Measurements from ENCODE around the gene PCBD2. TPM values are rescaled to one million over a fixed set of nuclear protein-coding genes. Genes with fewer than 3 reads are reported as not detected.
"Not testable (repeated sequence)": the region's sequence is repeated elsewhere in the genome, so short reads cannot be mapped to it uniquely, and the experiment has no call there.

The PCBD2 gene
- total RNA-seq, 3 donors from 2014 or later (not counting 1 experiment from before 2014, with no cell fraction given): 7.6 to 11.5 (median 7.7) TPM

- TF ChIP-seq CTCF (IDR thresholded peaks at IDR 0.05): no peak
- H3K27ac Mint-ChIP-seq: peak overlapping the region; percentile 91 to 98
- H3K4me1 Mint-ChIP-seq: peaks cover 29 to 53% of the 10 kb centered on the region in 2 donors
- no peaks in the 10 kb centered on the region for H3K9me3 ChIP-seq (ENCODE audit: control insufficient read depth, insufficient read depth, low read length)
- H3K4me3 ChIP-seq (ENCODE audit: low read length): no peak overlapping the region
- no peak overlapping the region for H3K4me3 Mint-ChIP-seq
- ATAC-seq: no peak
- peak in 1 of 2 donors; percentile 19 for DNase-seq
- no peaks in the 10 kb centered on the region for H3K36me3 Mint-ChIP-seq
- H3K27me3 Mint-ChIP-seq (ENCODE audit: low read depth in 2 of 2): no peaks in the 10 kb centered on the region
- peaks cover 33% of the 10 kb centered on the region for H3K4me1 ChIP-seq (ENCODE audit: control insufficient read depth, insufficient read depth, low read length)
- H3K36me3 ChIP-seq (ENCODE audit: control insufficient read depth, insufficient read depth, low read length): peaks cover 2% of the 10 kb centered on the region
- no peaks in the 10 kb centered on the region for H3K27me3 ChIP-seq (ENCODE audit: control insufficient read depth, insufficient read depth, low read length)
- H3K27ac ChIP-seq (ENCODE audit: low read length): peak overlapping the region; percentile 11
- no peaks in the 10 kb centered on the region for H3K9me3 Mint-ChIP-seq
- intact Hi-C loops (cut with micrococcal nuclease): no loop called here
Observed at GRCh38 chr5:134877159-134877558, 27.8 kb upstream of the PCBD2 start.

- no peaks in the 10 kb centered on the region for H3K9me3 ChIP-seq (ENCODE audit: control insufficient read depth, insufficient read depth, low read length)
- H3K27me3 ChIP-seq (ENCODE audit: control insufficient read depth, insufficient read depth, low read length): no peaks in the 10 kb centered on the region
- Mint-ChIP-seq H3K9me3 (no peaks in the 10 kb centered on the region), H3K4me3 (no peak overlapping the region), H3K4me1 (peaks cover 29 to 51% of the 10 kb centered on the region in 2 donors), H3K36me3 (no peaks in the 10 kb centered on the region), H3K27me3 (ENCODE audit: low read depth in 2 of 2) (no peaks in the 10 kb centered on the region), H3K27ac (peak overlapping the region in 1 of 2 donors; percentile 10)
- peaks cover 32% of the 10 kb centered on the region for H3K4me1 ChIP-seq (ENCODE audit: control insufficient read depth, insufficient read depth, low read length)
- peaks cover 2% of the 10 kb centered on the region for H3K36me3 ChIP-seq (ENCODE audit: control insufficient read depth, insufficient read depth, low read length)
- H3K4me3 ChIP-seq (ENCODE audit: low read length): no peak overlapping the region
- no peak for DNase-seq
- no peak for ATAC-seq
- no peak for TF ChIP-seq CTCF (IDR thresholded peaks at IDR 0.05)
- WGBS (ENCODE audit: insufficient coverage): 94% methylated on average over 3 of the region's 3 CpGs
- H3K27ac ChIP-seq (ENCODE audit: low read length): no peak overlapping the region
- intact Hi-C loops (cut with micrococcal nuclease): no loop called here
Observed at GRCh38 chr5:134878403-134878802, 26.5 kb upstream of the PCBD2 start.

GRCh38 chr5:134879456-134879855, 25.5 kb upstream of the PCBD2 start:
- DNase-seq (no peak), ATAC-seq (no peak)
- no peak for TF ChIP-seq CTCF (IDR thresholded peaks at IDR 0.05)
- no peaks in the 10 kb centered on the region for H3K27me3 Mint-ChIP-seq (ENCODE audit: low read depth in 2 of 2)
- Histone ChIP-seq H3K4me3 (ENCODE audit: low read length) (no peak overlapping the region), H3K9me3 (ENCODE audit: control insufficient read depth, insufficient read depth, low read length) (no peaks in the 10 kb centered on the region), H3K27ac (ENCODE audit: low read length) (no peak overlapping the region), H3K4me1 (ENCODE audit: control insufficient read depth, insufficient read depth, low read length) (peaks cover 25% of the 10 kb centered on the region), H3K27me3 (ENCODE audit: control insufficient read depth, insufficient read depth, low read length) (no peaks in the 10 kb centered on the region), H3K36me3 (ENCODE audit: control insufficient read depth, insufficient read depth, low read length) (peaks cover 2% of the 10 kb centered on the region)
- H3K36me3 Mint-ChIP-seq: no peaks in the 10 kb centered on the region
- 100% methylated on average over 3 of the region's 3 CpGs for WGBS (ENCODE audit: insufficient coverage)
- intact Hi-C loops (cut with micrococcal nuclease): no loop called here
- no peaks in the 10 kb centered on the region for H3K9me3 Mint-ChIP-seq
- peaks cover 29 to 48% of the 10 kb centered on the region in 2 donors for H3K4me1 Mint-ChIP-seq
- peak overlapping the region; percentile 31 to 58 for H3K27ac Mint-ChIP-seq
- no peak overlapping the region for H3K4me3 Mint-ChIP-seq

GRCh38 chr5:134880937-134881336, 24.0 kb upstream of the PCBD2 start:
- H3K27ac Mint-ChIP-seq; ATAC-seq; H3K36me3 ChIP-seq (ENCODE audit: control insufficient read depth, insufficient read depth, low read length); H3K36me3 Mint-ChIP-seq; H3K27me3 Mint-ChIP-seq (ENCODE audit: low read depth in 2 of 2); H3K4me3 ChIP-seq (ENCODE audit: low read length); H3K4me3 Mint-ChIP-seq; H3K9me3 Mint-ChIP-seq; H3K9me3 ChIP-seq (ENCODE audit: control insufficient read depth, insufficient read depth, low read length); intact Hi-C loops (cut with micrococcal nuclease); DNase-seq; H3K27me3 ChIP-seq (ENCODE audit: control insufficient read depth, insufficient read depth, low read length); H3K27ac ChIP-seq (ENCODE audit: low read length): not testable (repeated sequence)
- no CpG with 5 or more reads among the region's 3 CpGs for WGBS (ENCODE audit: insufficient coverage)
- H3K4me1 Mint-ChIP-seq: peaks cover 29 to 48% of the 10 kb centered on the region in 2 donors
- H3K4me1 ChIP-seq (ENCODE audit: control insufficient read depth, insufficient read depth, low read length): peaks cover 13% of the 10 kb centered on the region

GRCh38 chr5:134881711-134882110, 23.2 kb upstream of the PCBD2 start:
- ATAC-seq; H3K9me3 Mint-ChIP-seq; H3K4me1 ChIP-seq (ENCODE audit: control insufficient read depth, insufficient read depth, low read length); H3K27me3 ChIP-seq (ENCODE audit: control insufficient read depth, insufficient read depth, low read length); H3K4me3 ChIP-seq (ENCODE audit: low read length); intact Hi-C loops (cut with micrococcal nuclease); H3K27ac Mint-ChIP-seq; H3K36me3 Mint-ChIP-seq; H3K27ac ChIP-seq (ENCODE audit: low read length); H3K36me3 ChIP-seq (ENCODE audit: control insufficient read depth, insufficient read depth, low read length); H3K4me3 Mint-ChIP-seq; H3K27me3 Mint-ChIP-seq (ENCODE audit: low read depth in 2 of 2); DNase-seq; H3K9me3 ChIP-seq (ENCODE audit: control insufficient read depth, insufficient read depth, low read length): not testable (repeated sequence)
- WGBS (ENCODE audit: insufficient coverage): 97% methylated on average over 26 of the region's 30 CpGs
- peaks cover 22 to 47% of the 10 kb centered on the region in 2 donors for H3K4me1 Mint-ChIP-seq
